Spleen (tissue), 7 donors: Measurements from ENCODE around the gene RBSN.

ENCODE experiments used
- POLR2A ChIP-seq, 3 donors: fragments of 450-650 bp; IDR thresholded peaks; one replicate each; pipeline ENCODE4 v1.5.1; 2017; ENCODE audit warnings: antibody characterized with exemption in 3 of 3, mild to moderate bottlenecking in 1 of 3
- POLR2AphosphoS5 ChIP-seq, 3 donors: sonication (generic); formaldehyde crosslinking; IDR thresholded peaks; one replicate each; pipeline ENCODE4 v1.5.1; 2017; ENCODE audit warnings: antibody characterized with exemption in 3 of 3
- TF ChIP-seq, protein P1 (sequence below), 11 experiments: fragments of 200-600 bp in 7 of 11; fragments of 450-650 bp in 4 of 11; sonication (generic) in 4 of 11; IDR thresholded peaks in 8 of 11; conservative IDR thresholded peaks in 3 of 11; 1 replicate in 7 of 11; 2 replicates in 4 of 11; pipeline versions ENCODE4 v1.4.0 to v1.8.0; 2016 to 2021; ENCODE audit warnings: antibody characterized with exemption in 11 of 11, inconsistent platforms in 4 of 11, mild to moderate bottlenecking in 1 of 11
- donor health status: DM: no; HTN: no; CAD: no; lungs with moderate emphysema.
- donor health status: DM: no; HTN: no; CAD: no.
- donor health status: DM: no; HTN: no; CAD: no.

DNA sequence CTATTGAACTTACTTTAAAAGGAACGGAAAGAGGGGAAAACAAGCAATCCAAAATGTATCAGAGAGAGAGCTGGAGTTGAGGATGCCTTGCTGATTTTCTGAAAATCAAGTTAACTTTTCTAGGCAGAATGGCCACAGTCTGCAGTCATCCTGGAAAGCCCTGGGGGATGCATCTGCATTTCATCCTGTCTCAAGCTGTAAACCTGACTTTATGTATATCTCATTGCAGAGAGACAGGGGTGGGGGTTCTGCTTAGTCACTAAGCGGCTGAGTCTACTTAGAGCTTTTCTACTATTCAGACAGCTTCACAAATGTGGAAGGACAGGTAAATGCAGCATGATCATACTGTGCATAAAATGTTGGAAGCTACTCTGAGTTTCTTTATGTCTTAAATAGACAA lies 75.2 kb downstream of the RBSN start:
- TF ChIP-seq POLR2A (IDR thresholded peaks at IDR 0.05) (no peak), POLR2AphosphoS5 (IDR thresholded peaks at IDR 0.05) (no peak)
- TF ChIP-seq, protein P1, sequence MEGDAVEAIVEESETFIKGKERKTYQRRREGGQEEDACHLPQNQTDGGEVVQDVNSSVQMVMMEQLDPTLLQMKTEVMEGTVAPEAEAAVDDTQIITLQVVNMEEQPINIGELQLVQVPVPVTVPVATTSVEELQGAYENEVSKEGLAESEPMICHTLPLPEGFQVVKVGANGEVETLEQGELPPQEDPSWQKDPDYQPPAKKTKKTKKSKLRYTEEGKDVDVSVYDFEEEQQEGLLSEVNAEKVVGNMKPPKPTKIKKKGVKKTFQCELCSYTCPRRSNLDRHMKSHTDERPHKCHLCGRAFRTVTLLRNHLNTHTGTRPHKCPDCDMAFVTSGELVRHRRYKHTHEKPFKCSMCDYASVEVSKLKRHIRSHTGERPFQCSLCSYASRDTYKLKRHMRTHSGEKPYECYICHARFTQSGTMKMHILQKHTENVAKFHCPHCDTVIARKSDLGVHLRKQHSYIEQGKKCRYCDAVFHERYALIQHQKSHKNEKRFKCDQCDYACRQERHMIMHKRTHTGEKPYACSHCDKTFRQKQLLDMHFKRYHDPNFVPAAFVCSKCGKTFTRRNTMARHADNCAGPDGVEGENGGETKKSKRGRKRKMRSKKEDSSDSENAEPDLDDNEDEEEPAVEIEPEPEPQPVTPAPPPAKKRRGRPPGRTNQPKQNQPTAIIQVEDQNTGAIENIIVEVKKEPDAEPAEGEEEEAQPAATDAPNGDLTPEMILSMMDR (IDR thresholded peaks at IDR 0.05 in 8 of 11, conservative IDR thresholded peaks at IDR 0.05 in 3 of 11) = no peak
